Vagina (tissue), 2 donors: ENCODE results near the gene SOWAHA.

Experiments used
- POLR2A ChIP-seq, 2 donors: fragments of 450-650 bp; IDR thresholded peaks; one replicate each; pipeline ENCODE4 v1.6.1; 2017; ENCODE audit warnings: antibody characterized with exemption in 2 of 2, mild to moderate bottlenecking in 2 of 2, moderate library complexity in 2 of 2
- TF ChIP-seq, protein P1 (sequence below), 3 experiments: fragments of 450-650 bp in 2 of 3; fragments of 200-600 bp in 1 of 3; sonication (generic) in 1 of 3; IDR thresholded peaks; one replicate each; pipeline ENCODE4 v1.5.1; 2017 to 2019; ENCODE audit warnings: antibody characterized with exemption in 3 of 3, mild to moderate bottlenecking in 2 of 3, moderate library complexity in 2 of 3

DNA sequence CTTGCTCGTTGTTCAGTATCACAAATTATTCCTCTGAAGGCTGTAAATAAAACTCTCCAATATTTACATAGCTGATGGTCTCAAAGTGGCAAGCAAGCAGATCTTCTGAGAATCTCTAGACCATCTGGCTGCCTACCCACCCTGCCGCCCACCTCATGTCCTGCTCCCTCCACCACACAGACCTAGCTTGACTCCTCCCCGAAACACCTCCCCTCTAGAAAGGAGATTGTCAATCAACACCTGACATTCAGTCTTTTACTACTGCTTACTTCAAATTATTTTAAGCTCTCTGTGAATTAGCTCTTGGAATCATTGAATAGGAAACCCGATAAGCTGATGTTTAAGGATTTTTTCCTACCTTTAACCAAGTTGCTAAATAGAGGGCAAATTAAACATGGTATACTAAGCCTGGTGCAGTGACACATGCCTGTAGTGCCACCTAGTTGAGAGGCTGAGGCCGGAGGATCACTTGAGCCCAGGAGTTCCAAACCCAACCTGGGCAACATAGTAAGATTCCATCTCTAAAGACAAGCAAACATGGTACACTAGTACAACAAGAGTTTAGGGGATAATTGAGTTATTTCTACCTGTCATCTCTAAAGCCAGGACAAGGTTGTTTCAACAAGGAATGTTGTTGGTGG is 10.9 kb upstream of the SOWAHA start:
- TF ChIP-seq POLR2A (IDR thresholded peaks at IDR 0.05): no peak
- TF ChIP-seq, protein P1, sequence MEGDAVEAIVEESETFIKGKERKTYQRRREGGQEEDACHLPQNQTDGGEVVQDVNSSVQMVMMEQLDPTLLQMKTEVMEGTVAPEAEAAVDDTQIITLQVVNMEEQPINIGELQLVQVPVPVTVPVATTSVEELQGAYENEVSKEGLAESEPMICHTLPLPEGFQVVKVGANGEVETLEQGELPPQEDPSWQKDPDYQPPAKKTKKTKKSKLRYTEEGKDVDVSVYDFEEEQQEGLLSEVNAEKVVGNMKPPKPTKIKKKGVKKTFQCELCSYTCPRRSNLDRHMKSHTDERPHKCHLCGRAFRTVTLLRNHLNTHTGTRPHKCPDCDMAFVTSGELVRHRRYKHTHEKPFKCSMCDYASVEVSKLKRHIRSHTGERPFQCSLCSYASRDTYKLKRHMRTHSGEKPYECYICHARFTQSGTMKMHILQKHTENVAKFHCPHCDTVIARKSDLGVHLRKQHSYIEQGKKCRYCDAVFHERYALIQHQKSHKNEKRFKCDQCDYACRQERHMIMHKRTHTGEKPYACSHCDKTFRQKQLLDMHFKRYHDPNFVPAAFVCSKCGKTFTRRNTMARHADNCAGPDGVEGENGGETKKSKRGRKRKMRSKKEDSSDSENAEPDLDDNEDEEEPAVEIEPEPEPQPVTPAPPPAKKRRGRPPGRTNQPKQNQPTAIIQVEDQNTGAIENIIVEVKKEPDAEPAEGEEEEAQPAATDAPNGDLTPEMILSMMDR (IDR thresholded peaks at IDR 0.05): no peak
